ENCODE data around the gene MIP.
"Not testable (repeated sequence)": the region's sequence is repeated elsewhere in the genome, so short reads cannot be mapped to it uniquely, and the experiment has no call there.

The MIP gene

GRCh38 chr12:56401612-56402011 lies 52.8 kb downstream of the MIP start:
- DNase-seq: not testable (repeated sequence)

DNA sequence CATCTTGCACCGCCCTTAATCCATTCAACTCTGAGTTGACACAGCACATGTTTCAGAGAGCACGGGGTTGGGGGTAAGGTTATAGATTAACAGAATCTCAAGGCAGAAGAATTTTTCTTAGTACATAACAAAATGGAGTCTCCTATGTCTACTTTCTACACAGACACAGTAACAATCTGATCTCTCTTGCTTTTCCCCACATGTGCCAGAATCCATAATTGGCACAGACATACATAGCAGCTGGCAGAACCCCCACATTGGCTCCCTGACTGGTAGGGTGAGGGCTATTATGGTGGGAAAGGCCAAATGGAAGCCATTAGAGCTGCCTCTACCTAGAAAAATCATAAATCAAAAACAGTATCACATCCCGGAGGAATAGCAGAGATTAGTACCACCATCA lies 53.3 kb downstream of the MIP start:
- DNase-seq: not testable (repeated sequence)

All from Kasumi-1 (cell line).